ENCODE measurements around the gene STARD7. TPM values are rescaled to one million over a fixed set of nuclear protein-coding genes. Genes with fewer than 3 reads are reported as not detected.

The STARD7 gene
- total RNA-seq, 1 donor from 2014 or later: 103 TPM

- peaks cover 29% of the 10 kb centered on the region for H3K79me2 ChIP-seq (ENCODE audit: insufficient read depth, low read length)
- no peaks in the 10 kb centered on the region for H3K9me3 ChIP-seq (ENCODE audit: insufficient read depth, low read depth, low read length)
- Mint-ChIP-seq H3K27me3 (ENCODE audit: low read depth, unreplicated experiment) (no peaks in the 10 kb centered on the region), H3K9me3 (ENCODE audit: unreplicated experiment) (no peaks in the 10 kb centered on the region), H3K36me3 (ENCODE audit: low read depth, unreplicated experiment) (peaks cover 14% of the 10 kb centered on the region), H3K27ac (ENCODE audit: unreplicated experiment) (no peak overlapping the region), H3K4me1 (ENCODE audit: low read depth, unreplicated experiment) (peaks cover 23% of the 10 kb centered on the region), H3K4me3 (ENCODE audit: unreplicated experiment) (no peak overlapping the region)
- FAIRE-seq (no peak), DNase-seq (ENCODE audit: low read depth) (no peak)
- no peak overlapping the region for H2AFZ ChIP-seq (ENCODE audit: low read depth, low read length)
- no peak overlapping the region for H3K27ac ChIP-seq (ENCODE audit: low read depth, low read length)
- no peak overlapping the region for H3K4me3 ChIP-seq (ENCODE audit: insufficient read depth, low read depth, low read length)
- H3K27me3 ChIP-seq (ENCODE audit: insufficient read depth, low read length): no peaks in the 10 kb centered on the region
- TF ChIP-seq CTCF (IDR thresholded peaks at IDR 0.05; ENCODE audit: insufficient read depth, low read depth, low read length) (no peak), EZH2 (IDR thresholded peaks at IDR 0.05; ENCODE audit: insufficient read depth, low read length) (no peak)
- H3K9ac ChIP-seq (ENCODE audit: low read length): no peak overlapping the region
- H3K4me1 ChIP-seq (ENCODE audit: insufficient read depth, low read length): peaks cover 11% of the 10 kb centered on the region
- H3K4me2 ChIP-seq (ENCODE audit: low read length): no peak overlapping the region
- H3K36me3 ChIP-seq (ENCODE audit: insufficient read depth, low read length): peaks cover 14% of the 10 kb centered on the region
- peaks cover 37% of the 10 kb centered on the region for H4K20me1 ChIP-seq (ENCODE audit: insufficient read depth, low read length)
Observed at GRCh38 chr2:96254571-96254970, 45.9 kb upstream of the STARD7 start.

GRCh38 chr2:96253006-96253405 is 44.4 kb upstream of the STARD7 start:
- FAIRE-seq: no peak
- H3K27me3 Mint-ChIP-seq (ENCODE audit: low read depth, unreplicated experiment): no peaks in the 10 kb centered on the region
- H3K27me3 ChIP-seq (ENCODE audit: insufficient read depth, low read length): no peaks in the 10 kb centered on the region
- no peak overlapping the region for H3K4me3 Mint-ChIP-seq (ENCODE audit: unreplicated experiment)
- no peak overlapping the region for H3K4me2 ChIP-seq (ENCODE audit: low read length)
- peaks cover 14% of the 10 kb centered on the region for H3K36me3 ChIP-seq (ENCODE audit: insufficient read depth, low read length)
- no peaks in the 10 kb centered on the region for H3K9me3 ChIP-seq (ENCODE audit: insufficient read depth, low read depth, low read length)
- no peak overlapping the region for H3K27ac ChIP-seq (ENCODE audit: low read depth, low read length)
- no peak overlapping the region for H3K27ac Mint-ChIP-seq (ENCODE audit: unreplicated experiment)
- H3K9ac ChIP-seq (ENCODE audit: low read length): no peak overlapping the region
- peaks cover 13% of the 10 kb centered on the region for H3K79me2 ChIP-seq (ENCODE audit: insufficient read depth, low read length)
- peaks cover 17% of the 10 kb centered on the region for H3K36me3 Mint-ChIP-seq (ENCODE audit: low read depth, unreplicated experiment)
- H3K4me1 ChIP-seq (ENCODE audit: insufficient read depth, low read length): peaks cover 11% of the 10 kb centered on the region
- no peak overlapping the region for H3K4me3 ChIP-seq (ENCODE audit: insufficient read depth, low read depth, low read length)
- no peak for DNase-seq (ENCODE audit: low read depth)
- H2AFZ ChIP-seq (ENCODE audit: low read depth, low read length): no peak overlapping the region
- peaks cover 11% of the 10 kb centered on the region for H3K4me1 Mint-ChIP-seq (ENCODE audit: low read depth, unreplicated experiment)
- H3K9me3 Mint-ChIP-seq (ENCODE audit: unreplicated experiment): no peaks in the 10 kb centered on the region
- peaks cover 22% of the 10 kb centered on the region for H4K20me1 ChIP-seq (ENCODE audit: insufficient read depth, low read length)
- TF ChIP-seq EZH2 (IDR thresholded peaks at IDR 0.05; ENCODE audit: insufficient read depth, low read length): no peak

GRCh38 chr2:96252526-96252925 is 43.9 kb upstream of the STARD7 start:
- Mint-ChIP-seq H3K4me1 (ENCODE audit: low read depth, unreplicated experiment) (peaks cover 11% of the 10 kb centered on the region), H3K9me3 (ENCODE audit: unreplicated experiment) (no peaks in the 10 kb centered on the region), H3K4me3 (ENCODE audit: unreplicated experiment) (peak overlapping the region; percentile 37), H3K36me3 (ENCODE audit: low read depth, unreplicated experiment) (peaks cover 17% of the 10 kb centered on the region), H3K27ac (ENCODE audit: unreplicated experiment) (peak overlapping the region; percentile 30), H3K27me3 (ENCODE audit: low read depth, unreplicated experiment) (no peaks in the 10 kb centered on the region)
- H3K36me3 ChIP-seq (ENCODE audit: insufficient read depth, low read length): peaks cover 14% of the 10 kb centered on the region
- no peak overlapping the region for H3K4me3 ChIP-seq (ENCODE audit: insufficient read depth, low read depth, low read length)
- H3K9me3 ChIP-seq (ENCODE audit: insufficient read depth, low read depth, low read length): no peaks in the 10 kb centered on the region
- H3K4me1 ChIP-seq (ENCODE audit: insufficient read depth, low read length): peaks cover 11% of the 10 kb centered on the region
- H2AFZ ChIP-seq (ENCODE audit: low read depth, low read length): no peak overlapping the region
- H4K20me1 ChIP-seq (ENCODE audit: insufficient read depth, low read length): peaks cover 18% of the 10 kb centered on the region
- TF ChIP-seq CTCF (IDR thresholded peaks at IDR 0.05; ENCODE audit: insufficient read depth, low read depth, low read length) (no peak), EZH2 (IDR thresholded peaks at IDR 0.05; ENCODE audit: insufficient read depth, low read length) (no peak)
- H3K9ac ChIP-seq (ENCODE audit: low read length): peak overlapping the region; percentile 7
- FAIRE-seq: no peak
- H3K4me2 ChIP-seq (ENCODE audit: low read length): no peak overlapping the region
- no peak overlapping the region for H3K27ac ChIP-seq (ENCODE audit: low read depth, low read length)
- H3K79me2 ChIP-seq (ENCODE audit: insufficient read depth, low read length): peaks cover 10% of the 10 kb centered on the region
- no peaks in the 10 kb centered on the region for H3K27me3 ChIP-seq (ENCODE audit: insufficient read depth, low read length)
- no peak for DNase-seq (ENCODE audit: low read depth)

Measured in astrocyte (in vitro differentiated cells and primary cell).